CD8-positive, alpha-beta memory T cell (primary cell): ENCODE results near the gene CLRN3. TPM values are rescaled to one million over a fixed set of nuclear protein-coding genes. Genes with fewer than 3 reads are reported as not detected.

Source experiments
- CTCF ChIA-PET: fragments of 350-600 bp; sonication (Branson Sonifier 250); formaldehyde crosslinking; loops from one replicate; lab custom pipeline; 2021; ENCODE audit warnings: antibody characterized with exemption; lab: Charles Lee
- POLR2A ChIA-PET: fragments of 350-600 bp; sonication (Branson Sonifier 250); formaldehyde crosslinking; loops from one replicate; lab custom pipeline; 2021; ENCODE audit warnings: antibody characterized with exemption; lab: Charles Lee
- DNase-seq, 5 donors: peaks; one replicate each; pipeline versions ENCODE4 v3.0.0 to v3.0.0-alpha.2; 2020 to 2022; ENCODE audit warnings: mixed read lengths in 1 of 5
- H3K27ac ChIP-seq: one replicate; pipeline ENCODE4 v1.7.0; 2013; ENCODE audit warnings: low read depth, mild to moderate bottlenecking, low read length, moderate library complexity
- H3K27me3 ChIP-seq: 2 replicates; pipeline ENCODE4 v1.7.0; 2013; ENCODE audit warnings: low read length, mild to moderate bottlenecking; ENCODE audit not compliant: insufficient read depth, poor library complexity, severe bottlenecking
- H3K36me3 ChIP-seq: 2 replicates; pipeline ENCODE4 v1.7.0; 2013; ENCODE audit warnings: mild to moderate bottlenecking, low read length, moderate library complexity; ENCODE audit not compliant: insufficient read depth
- H3K4me1 ChIP-seq: 2 replicates; pipeline ENCODE4 v1.7.0; 2013; ENCODE audit warnings: mild to moderate bottlenecking, low read length, moderate library complexity; ENCODE audit not compliant: insufficient read depth
- H3K4me3 ChIP-seq: 2 replicates; pipeline ENCODE4 v1.7.0; 2013; ENCODE audit warnings: mild to moderate bottlenecking, low read length
- H3K9me3 ChIP-seq: 2 replicates; pipeline ENCODE4 v1.7.0; 2013; ENCODE audit warnings: mild to moderate bottlenecking, low read length
- H3K27ac Mint-ChIP-seq, 8 donors: one replicate each; pipeline ENCODE4 v1.8.0; 2020 to 2021; ENCODE audit warnings: mixed read lengths in 8 of 8, mild to moderate bottlenecking in 6 of 8, inconsistent platforms in 3 of 8, moderate library complexity in 3 of 8
- H3K27me3 Mint-ChIP-seq, 2 donors: one replicate each; pipeline ENCODE4 v1.8.0; 2020 to 2021; ENCODE audit warnings: mixed read lengths in 2 of 2, mild to moderate bottlenecking in 1 of 2, moderate library complexity in 1 of 2
- H3K36me3 Mint-ChIP-seq, 3 donors: one replicate each; pipeline ENCODE4 v1.8.0; 2020 to 2021; ENCODE audit warnings: mixed read lengths in 3 of 3, inconsistent platforms in 1 of 3, mild to moderate bottlenecking in 1 of 3
- H3K4me1 Mint-ChIP-seq, 3 donors: one replicate each; pipeline ENCODE4 v1.8.0; 2020 to 2021; ENCODE audit warnings: mixed read lengths in 3 of 3, inconsistent platforms in 1 of 3, mild to moderate bottlenecking in 1 of 3
- H3K4me3 Mint-ChIP-seq, 7 donors: one replicate each; pipeline ENCODE4 v1.8.0; 2020 to 2021; ENCODE audit warnings: mixed read lengths in 7 of 7, mild to moderate bottlenecking in 6 of 7, moderate library complexity in 4 of 7, inconsistent platforms in 2 of 7
- H3K9me3 Mint-ChIP-seq, 5 donors: one replicate each; pipeline ENCODE4 v1.8.0; 2020 to 2022; ENCODE audit warnings: mixed read lengths in 5 of 5, mild to moderate bottlenecking in 3 of 5, moderate library complexity in 2 of 5, inconsistent platforms in 1 of 5
- polyA plus RNA-seq: library from polyadenylated mRNA; unstranded; fragments of 300-500 nt; fragmentation: Illumina TruSeq; gene quantifications from one replicate; pipeline ENCODE4 v1.2.3, GENCODE V29; 2021
- total RNA-seq, 2 experiments: library from RNA; stranded (reverse); gene quantifications; one replicate each; pipeline ENCODE4 v1.2.3, GENCODE V29; 2021

CLRN3 gene
- total and polyA plus RNA-seq, 3 experiments from 2014 or later: not detected

- Mint-ChIP-seq H3K9me3 (no peaks in the 10 kb centered on the region), H3K27me3 (peaks cover 7% of the 10 kb centered on the region in 2 donors), H3K4me3 (no peak overlapping the region), H3K4me1 (peaks cover 1 to 6% (median 4%) of the 10 kb centered on the region in 3 donors), H3K27ac (no peak overlapping the region), H3K36me3 (no peaks in the 10 kb centered on the region)
- CTCF ChIA-PET: no interaction called here
- H3K4me1 ChIP-seq: no peaks in the 10 kb centered on the region
- POLR2A ChIA-PET: no interaction called here
- no peaks in the 10 kb centered on the region for H3K27me3 ChIP-seq
- H3K27ac ChIP-seq: no peak overlapping the region
- H3K9me3 ChIP-seq: no peaks in the 10 kb centered on the region
- DNase-seq: no peak
- no peaks in the 10 kb centered on the region for H3K36me3 ChIP-seq
- H3K4me3 ChIP-seq: no peak overlapping the region
Observed at GRCh38 chr10:127881262-127881661, 11.5 kb downstream of the CLRN3 start.

GRCh38 chr10:127880557-127880956, 12.2 kb downstream of the CLRN3 start:
- H3K27me3 ChIP-seq: no peaks in the 10 kb centered on the region
- Mint-ChIP-seq H3K9me3 (no peaks in the 10 kb centered on the region), H3K4me3 (no peak overlapping the region), H3K27me3 (peaks cover 4% of the 10 kb centered on the region in 2 donors), H3K36me3 (no peaks in the 10 kb centered on the region), H3K27ac (peak overlapping the region in 2 of 8 donors; percentile 64 to 90), H3K4me1 (peaks cover 1 to 6% (median 4%) of the 10 kb centered on the region in 3 donors)
- no peak overlapping the region for H3K27ac ChIP-seq
- POLR2A ChIA-PET: no interaction called here
- no peak for DNase-seq
- no peaks in the 10 kb centered on the region for H3K36me3 ChIP-seq
- H3K4me3 ChIP-seq: no peak overlapping the region
- no peaks in the 10 kb centered on the region for H3K9me3 ChIP-seq
- CTCF ChIA-PET: no interaction called here
- no peaks in the 10 kb centered on the region for H3K4me1 ChIP-seq

- POLR2A ChIA-PET: no interaction called here
- CTCF ChIA-PET: interaction anchor here (0.9 kb wide), 1 partner anchor 14 kb away, joined by 3 read pairs; no protein-coding TSS in a partner anchor
- no peaks in the 10 kb centered on the region for H3K36me3 Mint-ChIP-seq
- peaks cover 3 to 5% of the 10 kb centered on the region in 2 donors for H3K27me3 Mint-ChIP-seq
- Histone ChIP-seq H3K27me3 (no peaks in the 10 kb centered on the region), H3K9me3 (no peaks in the 10 kb centered on the region), H3K27ac (no peak overlapping the region), H3K36me3 (no peaks in the 10 kb centered on the region), H3K4me1 (no peaks in the 10 kb centered on the region), H3K4me3 (no peak overlapping the region)
- H3K4me3 Mint-ChIP-seq: peak overlapping the region in 1 of 7 donors; percentile 3
- H3K27ac Mint-ChIP-seq: no peak overlapping the region
- no peak for DNase-seq
- no peaks in the 10 kb centered on the region for H3K9me3 Mint-ChIP-seq
- peaks cover 1 to 6% (median 4%) of the 10 kb centered on the region in 3 donors for H3K4me1 Mint-ChIP-seq
Observed at GRCh38 chr10:127878475-127879055, 14.2 kb downstream of the CLRN3 start.

GRCh38 chr10:127877699-127878098, 15.0 kb downstream of the CLRN3 start:
- Mint-ChIP-seq H3K27ac (no peak overlapping the region), H3K4me3 (no peak overlapping the region), H3K27me3 (peaks cover 3 to 10% of the 10 kb centered on the region in 2 donors), H3K9me3 (no peaks in the 10 kb centered on the region), H3K4me1 (peaks cover 1 to 6% (median 4%) of the 10 kb centered on the region in 3 donors), H3K36me3 (no peaks in the 10 kb centered on the region)
- Histone ChIP-seq H3K27me3 (no peaks in the 10 kb centered on the region), H3K4me3 (no peak overlapping the region), H3K27ac (no peak overlapping the region), H3K36me3 (no peaks in the 10 kb centered on the region), H3K4me1 (no peaks in the 10 kb centered on the region), H3K9me3 (no peaks in the 10 kb centered on the region)
- DNase-seq: no peak
- POLR2A ChIA-PET: no interaction called here
- CTCF ChIA-PET: no interaction called here

- Mint-ChIP-seq H3K9me3 (no peaks in the 10 kb centered on the region), H3K27me3 (peaks cover 3 to 13% of the 10 kb centered on the region in 2 donors), H3K4me3 (no peak overlapping the region), H3K4me1 (peaks cover 0 to 6% (median 4%) of the 10 kb centered on the region in 3 donors), H3K27ac (no peak overlapping the region), H3K36me3 (no peaks in the 10 kb centered on the region)
- H3K36me3 ChIP-seq: no peaks in the 10 kb centered on the region
- H3K27me3 ChIP-seq: no peaks in the 10 kb centered on the region
- H3K9me3 ChIP-seq: no peaks in the 10 kb centered on the region
- DNase-seq: no peak
- H3K4me3 ChIP-seq: no peak overlapping the region
- no peaks in the 10 kb centered on the region for H3K4me1 ChIP-seq
- no peak overlapping the region for H3K27ac ChIP-seq
- CTCF ChIA-PET: interaction anchor here (0.9 kb wide), 1 partner anchor 11 kb away, joined by 3 read pairs; no protein-coding TSS in a partner anchor
- POLR2A ChIA-PET: no interaction called here
Observed at GRCh38 chr10:127877116-127877515, 15.6 kb downstream of the CLRN3 start.

- Mint-ChIP-seq H3K9me3 (peaks cover 0 to 3% (median under 1%) of the 10 kb centered on the region in 5 donors), H3K4me1 (peaks cover 0 to 6% (median 4%) of the 10 kb centered on the region in 3 donors), H3K27ac (no peak overlapping the region), H3K27me3 (peaks cover 7 to 24% of the 10 kb centered on the region in 2 donors), H3K4me3 (no peak overlapping the region), H3K36me3 (no peaks in the 10 kb centered on the region)
- Histone ChIP-seq H3K4me1 (no peaks in the 10 kb centered on the region), H3K27me3 (no peaks in the 10 kb centered on the region), H3K4me3 (no peak overlapping the region), H3K27ac (no peak overlapping the region), H3K9me3 (no peaks in the 10 kb centered on the region), H3K36me3 (no peaks in the 10 kb centered on the region)
- POLR2A ChIA-PET: no interaction called here
- CTCF ChIA-PET: no interaction called here
- no peak for DNase-seq
Observed at GRCh38 chr10:127875916-127876315, 16.8 kb downstream of the CLRN3 start.

- no peaks in the 10 kb centered on the region for H3K27me3 ChIP-seq
- no peak overlapping the region for H3K4me3 ChIP-seq
- Mint-ChIP-seq H3K27ac (no peak overlapping the region), H3K4me1 (peaks cover 0 to 2% (median 1%) of the 10 kb centered on the region in 3 donors), H3K4me3 (no peak overlapping the region), H3K9me3 (peaks cover 0 to 5% (median 2%) of the 10 kb centered on the region in 5 donors), H3K36me3 (no peaks in the 10 kb centered on the region), H3K27me3 (peaks cover 9 to 27% of the 10 kb centered on the region in 2 donors)
- CTCF ChIA-PET: no interaction called here
- no peak for DNase-seq
- H3K9me3 ChIP-seq: no peaks in the 10 kb centered on the region
- H3K36me3 ChIP-seq: no peaks in the 10 kb centered on the region
- H3K4me1 ChIP-seq: no peaks in the 10 kb centered on the region
- H3K27ac ChIP-seq: no peak overlapping the region
- POLR2A ChIA-PET: no interaction called here
Observed at GRCh38 chr10:127875449-127875765, 17.3 kb downstream of the CLRN3 start.

- ChIA-PET POLR2A (no interaction called here), CTCF (no interaction called here)
- no peaks in the 10 kb centered on the region for H3K9me3 ChIP-seq
- H3K4me1 ChIP-seq: no peaks in the 10 kb centered on the region
- H3K27ac ChIP-seq: no peak overlapping the region
- no peak overlapping the region for H3K4me3 ChIP-seq
- Mint-ChIP-seq H3K4me3 (no peak overlapping the region), H3K27ac (no peak overlapping the region), H3K36me3 (no peaks in the 10 kb centered on the region), H3K9me3 (peaks cover 0 to 5% (median 4%) of the 10 kb centered on the region in 5 donors), H3K4me1 (no peaks in the 10 kb centered on the region), H3K27me3 (peaks cover 9 to 29% of the 10 kb centered on the region in 2 donors)
- H3K36me3 ChIP-seq: no peaks in the 10 kb centered on the region
- no peaks in the 10 kb centered on the region for H3K27me3 ChIP-seq
- no peak for DNase-seq
Observed at GRCh38 chr10:127874671-127875448, 17.9 kb downstream of the CLRN3 start.
